Measurements from ENCODE around the gene EIF4G3. TPM values are rescaled to one million over a fixed set of nuclear protein-coding genes. Genes with fewer than 3 reads are reported as not detected.

Gene EIF4G3
- total RNA-seq, 4 donors from 2014 or later, result 28.3 to 55.5 (median 35.5) TPM

DNA sequence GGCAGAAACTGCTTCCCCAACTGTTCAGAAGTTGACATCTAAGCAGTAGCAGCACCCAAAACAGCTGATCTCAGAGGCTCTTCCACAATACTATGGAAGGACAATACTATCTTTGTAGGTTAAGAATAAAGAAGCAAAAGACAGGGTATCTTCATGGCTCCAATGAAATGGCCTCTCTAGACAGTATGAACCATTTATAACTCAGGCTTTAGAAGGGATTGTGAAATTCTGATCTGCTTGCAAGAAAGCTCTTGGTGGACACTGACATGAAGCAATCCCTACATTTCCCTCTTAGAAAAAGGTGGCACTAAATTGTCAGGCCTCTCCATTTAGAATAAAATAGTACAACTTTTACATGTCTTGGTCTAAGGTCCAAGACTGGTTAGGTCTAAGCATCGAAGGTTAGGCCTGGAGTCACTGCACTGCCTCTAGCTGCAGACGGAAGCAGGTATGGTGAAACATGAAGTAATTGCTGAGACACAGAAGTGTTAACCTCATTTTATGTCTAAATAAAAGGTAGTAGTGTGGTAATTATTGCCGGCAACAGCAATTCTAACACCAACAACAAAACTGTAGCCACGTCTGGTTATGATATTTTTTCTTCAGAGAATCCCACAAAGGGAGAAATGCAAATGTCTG lies 339.0 kb downstream of the EIF4G3 start:
- intact Hi-C loops (cut with DNase I), result no loop called here
- no peaks in the 10 kb centered on the region for H3K9me3 ChIP-seq
- H3K4me1 ChIP-seq, result no peaks in the 10 kb centered on the region
- no peak for TF ChIP-seq POLR2A (IDR thresholded peaks at IDR 0.05)
- no peaks in the 10 kb centered on the region for H3K27me3 ChIP-seq
- H3K4me3 ChIP-seq, result no peak overlapping the region
- peaks cover 0 to 66% (median 4%) of the 10 kb centered on the region in 3 donors for H3K36me3 ChIP-seq
- no peak overlapping the region for H3K27ac ChIP-seq
- WGBS, 2 donors, result 81 to 93% methylated on average over 4 of the region's 4 CpGs
- no peak for DNase-seq

DNA sequence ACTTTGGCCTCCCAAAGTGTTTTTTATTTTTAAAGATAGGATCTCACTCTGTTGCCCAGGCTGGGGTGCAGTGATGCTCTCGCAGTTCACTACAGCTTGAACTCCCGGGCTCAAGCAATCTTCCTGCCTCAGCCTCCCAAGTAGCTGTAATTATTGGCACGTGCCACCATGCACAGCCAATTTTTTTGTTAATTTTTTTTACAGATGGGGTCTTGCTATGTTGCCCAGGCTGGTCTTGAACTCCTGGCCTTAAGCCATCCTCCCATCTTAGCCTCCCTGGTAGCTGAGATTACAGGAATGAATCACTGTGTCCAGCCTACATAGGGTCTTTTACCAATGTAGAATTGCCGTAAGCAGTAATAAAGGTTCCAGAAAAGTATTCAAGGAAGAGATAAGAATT lies 340.5 kb downstream of the EIF4G3 start:
- DNase-seq, result no peak
- H3K27me3 ChIP-seq, result no peaks in the 10 kb centered on the region
- H3K9me3 ChIP-seq, result no peaks in the 10 kb centered on the region
- intact Hi-C loops (cut with DNase I), result no loop called here
- H3K4me1 ChIP-seq, result no peaks in the 10 kb centered on the region
- peaks cover 0 to 63% (median 4%) of the 10 kb centered on the region in 3 donors for H3K36me3 ChIP-seq
- H3K4me3 ChIP-seq, result no peak overlapping the region
- H3K27ac ChIP-seq, result no peak overlapping the region
- 90 to 94% methylated on average over 4 of the region's 4 CpGs for WGBS, 2 donors
- no peak for TF ChIP-seq POLR2A (IDR thresholded peaks at IDR 0.05)
- TF ChIP-seq, protein P1, sequence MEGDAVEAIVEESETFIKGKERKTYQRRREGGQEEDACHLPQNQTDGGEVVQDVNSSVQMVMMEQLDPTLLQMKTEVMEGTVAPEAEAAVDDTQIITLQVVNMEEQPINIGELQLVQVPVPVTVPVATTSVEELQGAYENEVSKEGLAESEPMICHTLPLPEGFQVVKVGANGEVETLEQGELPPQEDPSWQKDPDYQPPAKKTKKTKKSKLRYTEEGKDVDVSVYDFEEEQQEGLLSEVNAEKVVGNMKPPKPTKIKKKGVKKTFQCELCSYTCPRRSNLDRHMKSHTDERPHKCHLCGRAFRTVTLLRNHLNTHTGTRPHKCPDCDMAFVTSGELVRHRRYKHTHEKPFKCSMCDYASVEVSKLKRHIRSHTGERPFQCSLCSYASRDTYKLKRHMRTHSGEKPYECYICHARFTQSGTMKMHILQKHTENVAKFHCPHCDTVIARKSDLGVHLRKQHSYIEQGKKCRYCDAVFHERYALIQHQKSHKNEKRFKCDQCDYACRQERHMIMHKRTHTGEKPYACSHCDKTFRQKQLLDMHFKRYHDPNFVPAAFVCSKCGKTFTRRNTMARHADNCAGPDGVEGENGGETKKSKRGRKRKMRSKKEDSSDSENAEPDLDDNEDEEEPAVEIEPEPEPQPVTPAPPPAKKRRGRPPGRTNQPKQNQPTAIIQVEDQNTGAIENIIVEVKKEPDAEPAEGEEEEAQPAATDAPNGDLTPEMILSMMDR (IDR thresholded peaks at IDR 0.05), result no peak

DNA sequence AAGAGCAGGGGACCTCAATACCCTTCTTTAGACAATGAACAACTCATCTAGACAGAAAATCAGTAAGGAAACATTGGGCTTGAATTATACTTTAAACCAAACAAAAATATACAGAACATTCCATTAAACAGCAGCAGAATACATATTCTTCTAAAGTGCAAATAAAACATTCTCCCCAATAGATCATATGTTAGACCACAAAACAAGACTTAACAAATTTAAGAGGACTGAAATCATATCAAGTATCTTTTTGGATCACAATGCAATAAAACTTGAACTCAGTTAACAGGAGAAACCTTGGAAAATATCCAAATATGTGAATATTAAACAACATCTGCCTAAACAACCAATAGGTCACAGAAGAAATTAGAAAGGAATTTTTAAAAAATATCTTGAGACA lies 341.9 kb downstream of the EIF4G3 start:
- intact Hi-C loops (cut with DNase I), result no loop called here
- H3K4me3 ChIP-seq, result no peak overlapping the region
- TF ChIP-seq POLR2A (IDR thresholded peaks at IDR 0.05), result no peak
- TF ChIP-seq, protein P1 (IDR thresholded peaks at IDR 0.05), result no peak

DNA sequence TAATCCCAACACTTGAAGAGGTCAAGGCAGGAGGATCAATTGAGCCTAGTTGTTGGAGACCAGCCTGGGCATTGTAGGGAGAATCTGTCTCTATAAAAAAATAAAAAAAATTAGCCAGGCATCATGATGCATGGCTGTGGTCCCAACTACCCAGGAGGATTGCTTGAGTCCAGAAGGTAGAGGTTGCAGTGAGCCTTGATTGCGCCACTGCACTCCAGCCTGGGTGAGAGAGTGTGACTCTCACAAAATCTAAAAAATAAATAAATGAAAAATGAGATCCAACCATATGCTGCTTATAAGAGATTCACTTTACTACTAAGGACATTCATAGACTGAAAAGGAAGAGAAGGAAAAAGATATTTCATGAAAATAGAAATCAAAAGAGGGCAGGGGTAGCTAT lies 342.5 kb downstream of the EIF4G3 start:
- intact Hi-C loops (cut with DNase I), result no loop called here
- H3K27me3 ChIP-seq, result no peaks in the 10 kb centered on the region
- WGBS, 2 donors, result 92 to 100% methylated on average over 1 of the region's 1 CpG
- H3K4me1 ChIP-seq, result no peaks in the 10 kb centered on the region
- peaks cover 0 to 48% (median 4%) of the 10 kb centered on the region in 3 donors for H3K36me3 ChIP-seq
- no peak overlapping the region for H3K27ac ChIP-seq
- H3K9me3 ChIP-seq, result no peaks in the 10 kb centered on the region
- DNase-seq, result no peak
- no peak overlapping the region for H3K4me3 ChIP-seq
- no peak for TF ChIP-seq POLR2A (IDR thresholded peaks at IDR 0.05)
- TF ChIP-seq, protein P1 (IDR thresholded peaks at IDR 0.05), result no peak

More for the DNA sequence above, 341.9 kb downstream of the EIF4G3 start:
- Histone ChIP-seq H3K27me3 (no peaks in the 10 kb centered on the region), H3K27ac (no peak overlapping the region), H3K9me3 (no peaks in the 10 kb centered on the region), H3K36me3 (peaks cover 0 to 51% (median 4%) of the 10 kb centered on the region in 3 donors), H3K4me1 (no peaks in the 10 kb centered on the region)
- no peak for DNase-seq

DNA sequence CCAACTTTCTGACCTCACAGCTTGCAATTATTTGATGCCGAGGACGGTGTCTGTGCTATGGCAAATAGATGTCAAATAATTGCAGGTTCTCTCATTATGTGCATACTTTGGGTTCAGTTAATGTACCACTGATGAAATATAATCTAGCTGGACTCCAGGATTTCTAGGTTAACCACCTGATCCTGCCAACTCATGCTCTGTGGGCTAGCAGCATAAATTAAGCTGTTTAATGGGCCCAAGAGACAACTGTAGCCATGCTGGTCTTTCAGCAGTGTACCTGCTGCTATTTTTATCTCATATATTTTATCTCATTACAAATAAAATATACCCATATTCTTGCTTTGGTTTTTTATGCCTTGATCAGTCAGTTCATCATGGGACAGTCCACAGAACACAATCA lies 346.3 kb downstream of the EIF4G3 start:
- Histone ChIP-seq H3K9me3 (no peaks in the 10 kb centered on the region), H3K27ac (no peak overlapping the region), H3K4me3 (no peak overlapping the region), H3K27me3 (no peaks in the 10 kb centered on the region), H3K36me3 (peaks cover 0 to 45% (median 4%) of the 10 kb centered on the region in 3 donors), H3K4me1 (no peaks in the 10 kb centered on the region)
- 80 to 100% methylated on average over 2 of the region's 2 CpGs for WGBS, 2 donors
- intact Hi-C loops (cut with DNase I), result no loop called here
- DNase-seq, result no peak
- TF ChIP-seq, protein P1 (IDR thresholded peaks at IDR 0.05), result no peak
- TF ChIP-seq POLR2A (IDR thresholded peaks at IDR 0.05), result no peak

DNA sequence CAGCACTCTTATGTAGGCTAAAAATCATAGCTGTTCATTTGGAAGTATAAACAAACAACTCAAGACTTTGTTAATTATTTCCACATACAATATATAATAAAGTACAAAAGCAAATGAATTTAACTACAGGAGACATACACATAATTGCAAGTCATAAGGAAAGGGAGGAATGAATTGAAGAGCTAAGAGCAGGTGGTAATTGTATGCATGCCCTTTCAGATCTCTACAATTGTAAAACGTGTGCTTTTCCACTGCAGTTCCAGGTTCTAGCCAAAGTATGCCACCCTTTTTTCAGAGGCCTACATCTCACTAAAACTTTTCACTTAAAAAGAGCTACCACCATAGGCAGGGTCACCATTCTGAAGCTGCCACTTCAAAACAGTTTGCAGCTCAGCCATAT lies 346.8 kb downstream of the EIF4G3 start:
- 41 to 59% methylated on average over 1 of the region's 1 CpG for WGBS, 2 donors

More for the DNA sequence above, 346.8 kb downstream of the EIF4G3 start:
- H3K4me3 ChIP-seq, result no peak overlapping the region
- intact Hi-C loops (cut with DNase I), result no loop called here
- H3K36me3 ChIP-seq, result peaks cover 0 to 49% (median 4%) of the 10 kb centered on the region in 3 donors
- no peaks in the 10 kb centered on the region for H3K4me1 ChIP-seq
- no peak for DNase-seq
- H3K27ac ChIP-seq, result no peak overlapping the region
- H3K9me3 ChIP-seq, result no peaks in the 10 kb centered on the region
- no peaks in the 10 kb centered on the region for H3K27me3 ChIP-seq
- TF ChIP-seq, protein P1 (IDR thresholded peaks at IDR 0.05), result no peak
- TF ChIP-seq POLR2A (IDR thresholded peaks at IDR 0.05), result no peak

Measured in esophagus squamous epithelium (tissue), 5 donors.